GM19397 (cell line): Measurements from ENCODE around the gene GNG14.
A peak's percentile ranks its signal among the peaks of the same experiment; 100 is the strongest.
"Not testable (repeated sequence)": the region's sequence is repeated elsewhere in the genome, so short reads cannot be mapped to it uniquely, and the experiment has no call there.

Experiments
- ATAC-seq: cut with Tn5 transposase; IDR thresholded peaks from one replicate; pipeline ENCODE4 v1.9.1; 2021; ENCODE audit warnings: mild to moderate bottlenecking, moderate library complexity; ENCODE audit not compliant: unreplicated experiment

GNG14 gene

DNA sequence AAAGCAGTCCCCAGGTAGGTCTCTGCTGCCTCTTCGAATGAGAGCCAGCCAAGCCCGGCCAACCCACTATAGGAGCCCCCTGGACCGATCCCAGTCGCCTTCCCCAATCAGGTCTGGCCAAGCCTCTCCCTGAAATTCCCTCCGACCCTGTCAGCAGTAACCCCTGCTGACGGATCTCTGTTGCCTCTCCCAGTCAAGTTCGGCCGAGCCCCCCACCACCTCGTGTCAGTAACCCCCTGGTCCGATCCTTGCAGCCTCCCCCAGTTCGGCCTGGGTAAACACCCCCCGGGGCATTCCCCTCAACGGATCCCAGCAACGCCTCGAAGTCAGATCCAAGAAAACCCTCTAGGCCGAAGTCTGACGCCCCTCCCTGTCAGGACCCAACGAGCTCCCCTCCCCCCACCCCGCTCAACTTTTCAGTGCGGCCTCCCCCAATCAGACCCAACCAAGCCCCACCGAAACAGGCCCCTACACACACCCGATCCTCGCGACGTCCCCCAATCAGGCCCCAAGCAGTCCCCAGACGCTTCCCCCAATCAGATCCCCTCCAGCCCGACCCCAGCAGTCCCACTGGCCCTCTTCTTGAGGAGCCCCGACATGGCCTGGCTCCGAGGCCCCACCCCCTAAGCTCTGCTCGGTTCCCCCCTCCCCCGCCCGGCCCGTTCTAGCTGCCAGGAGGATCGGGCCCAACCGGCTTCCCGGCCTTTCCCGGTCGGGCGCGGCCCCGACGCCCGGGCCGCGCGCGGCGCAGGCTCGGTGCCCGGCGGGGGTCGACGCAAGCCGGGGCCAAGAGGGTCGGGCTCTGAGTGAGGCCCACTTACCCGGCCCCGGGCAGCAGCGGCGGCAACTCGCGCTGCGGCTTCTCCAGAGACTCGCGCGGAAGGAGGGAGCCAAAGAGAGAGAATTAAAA is 34.1 kb downstream of the GNG14 start:
- no peak for ATAC-seq

DNA sequence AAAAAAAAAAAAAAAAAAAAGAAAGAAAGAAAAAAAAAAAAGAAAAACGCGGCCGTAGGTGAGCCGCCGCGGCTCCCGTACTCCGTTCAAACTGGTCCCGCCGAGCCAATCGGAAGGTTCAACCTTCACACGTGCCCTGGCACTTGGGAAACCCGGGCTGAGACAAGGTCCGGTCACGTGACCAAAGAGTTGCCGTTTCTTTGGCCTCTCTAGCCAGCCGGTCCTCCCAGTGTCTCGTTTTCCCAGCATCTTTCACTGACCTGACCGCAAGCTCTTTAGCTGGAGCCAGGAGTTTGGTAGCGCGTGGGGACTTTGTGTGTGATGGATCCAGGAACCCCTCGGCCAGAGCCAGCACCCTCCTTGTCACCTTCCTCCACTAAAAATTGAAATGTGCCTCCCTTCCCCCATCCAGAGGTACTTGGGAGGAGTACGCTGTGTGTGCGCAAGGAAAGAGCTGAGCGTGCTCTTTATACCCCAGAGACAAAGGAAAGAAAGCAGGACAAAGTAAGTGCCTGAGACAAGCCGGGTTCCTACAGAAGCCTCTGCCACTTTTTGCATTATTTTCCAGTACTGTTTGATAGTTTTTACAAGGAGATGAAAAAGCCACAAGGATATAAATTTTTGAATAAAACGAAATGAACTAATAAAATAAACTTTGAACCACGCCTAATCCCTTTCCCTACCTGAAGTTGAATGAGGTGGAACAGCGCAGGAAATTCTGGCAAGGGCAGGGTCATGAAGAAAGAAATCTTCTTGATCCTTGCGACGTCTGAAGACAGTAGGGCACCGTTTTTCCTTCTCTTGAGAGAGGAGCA is 35.0 kb downstream of the GNG14 start:
- ATAC-seq = peak; percentile 76

DNA sequence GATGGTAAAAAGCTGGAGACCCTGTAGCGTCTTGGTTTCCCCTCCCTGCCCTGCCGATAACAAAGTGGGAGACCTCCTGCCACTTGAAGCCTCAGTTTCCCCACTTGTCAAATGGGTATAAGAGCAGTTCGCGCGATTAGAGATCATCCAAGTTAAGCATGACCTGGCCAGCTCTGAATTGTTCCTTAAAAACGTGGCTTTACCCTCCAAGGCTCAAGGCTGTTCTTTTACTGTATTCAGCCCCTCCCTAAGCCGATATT is 35.5 kb downstream of the GNG14 start:
- no peak for ATAC-seq

DNA sequence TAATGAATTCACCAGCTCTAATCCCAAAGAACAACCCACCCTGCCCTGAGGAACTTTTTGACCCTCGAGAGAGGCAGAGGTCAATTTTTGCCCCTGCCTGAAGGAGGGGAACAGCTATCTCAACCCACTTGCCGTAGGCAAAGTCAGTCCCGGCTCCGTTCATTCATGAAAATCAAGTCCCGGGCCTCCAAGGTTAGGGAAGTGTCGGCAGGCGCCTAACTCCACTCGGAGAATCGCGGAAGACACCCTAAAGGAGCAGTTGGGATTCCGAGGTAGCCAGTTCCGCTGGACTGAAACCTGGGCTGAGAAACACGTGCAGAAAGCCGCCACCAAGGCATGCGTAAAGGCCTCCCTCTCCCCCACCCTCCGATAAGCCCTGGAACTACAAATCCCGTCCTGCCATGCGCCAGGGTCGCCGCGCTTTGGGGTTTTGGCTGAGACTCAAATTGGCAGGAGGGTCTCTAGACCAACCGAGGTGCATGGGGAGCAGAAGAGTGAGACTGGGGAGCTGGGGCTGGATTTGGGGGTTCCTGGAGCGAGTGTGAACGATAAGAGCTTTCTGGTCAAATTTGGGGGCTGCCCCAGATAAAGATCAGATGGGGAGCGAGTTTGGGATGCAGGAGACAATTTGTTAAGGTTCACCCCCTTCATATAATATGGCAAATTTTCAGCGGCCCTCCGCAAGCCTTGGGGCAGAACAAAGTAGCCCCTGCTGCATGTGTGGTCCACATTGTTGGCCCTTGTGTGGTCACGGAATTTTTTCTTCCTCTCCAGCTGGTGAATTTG is 36.0 kb downstream of the GNG14 start, which contains the start of gene TNPO2:
Gene TNPO2 (minus strand): TSS at position 292 of the 786 bp plus-strand sequence. CDS start 2,955 bp downstream, outside the sequence.
- no peak for ATAC-seq

DNA sequence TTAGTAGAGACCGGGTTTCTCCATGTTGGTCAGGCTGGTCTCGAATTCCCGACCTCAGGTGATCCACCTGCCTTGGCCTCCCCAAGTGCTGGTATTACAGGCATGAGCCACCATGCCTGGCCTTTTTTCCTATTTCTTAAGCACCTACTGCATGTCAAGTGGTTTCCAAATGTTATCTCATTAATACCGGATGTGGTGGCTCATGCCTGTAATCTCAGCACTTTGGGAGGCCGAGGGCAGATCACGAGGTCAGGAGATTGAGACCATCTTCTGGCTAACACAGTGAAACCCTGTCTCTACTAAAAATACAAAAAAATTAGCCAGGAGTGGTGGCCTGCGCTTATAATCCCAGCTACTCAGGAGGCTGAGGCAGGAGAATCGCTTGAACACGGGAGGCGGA is 37.8 kb downstream of the GNG14 start:
- not testable (repeated sequence) for ATAC-seq

DNA sequence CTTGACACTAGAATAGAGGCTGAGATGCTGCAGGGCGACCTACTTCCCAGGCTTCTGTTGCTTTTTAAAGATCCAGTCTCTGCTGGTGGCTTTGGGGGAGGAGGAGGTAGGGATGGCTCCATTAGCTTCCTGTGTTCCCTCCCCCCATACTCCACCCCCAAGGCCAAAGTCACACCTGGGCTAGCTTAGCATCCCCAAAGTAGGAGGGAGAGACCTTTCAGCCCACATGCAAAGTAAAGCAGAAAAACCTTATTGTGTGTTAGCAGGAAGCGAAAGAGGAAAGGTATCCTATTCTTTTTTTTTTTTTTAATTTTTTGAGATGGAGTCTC is 39.2 kb downstream of the GNG14 start:
- no peak for ATAC-seq

DNA sequence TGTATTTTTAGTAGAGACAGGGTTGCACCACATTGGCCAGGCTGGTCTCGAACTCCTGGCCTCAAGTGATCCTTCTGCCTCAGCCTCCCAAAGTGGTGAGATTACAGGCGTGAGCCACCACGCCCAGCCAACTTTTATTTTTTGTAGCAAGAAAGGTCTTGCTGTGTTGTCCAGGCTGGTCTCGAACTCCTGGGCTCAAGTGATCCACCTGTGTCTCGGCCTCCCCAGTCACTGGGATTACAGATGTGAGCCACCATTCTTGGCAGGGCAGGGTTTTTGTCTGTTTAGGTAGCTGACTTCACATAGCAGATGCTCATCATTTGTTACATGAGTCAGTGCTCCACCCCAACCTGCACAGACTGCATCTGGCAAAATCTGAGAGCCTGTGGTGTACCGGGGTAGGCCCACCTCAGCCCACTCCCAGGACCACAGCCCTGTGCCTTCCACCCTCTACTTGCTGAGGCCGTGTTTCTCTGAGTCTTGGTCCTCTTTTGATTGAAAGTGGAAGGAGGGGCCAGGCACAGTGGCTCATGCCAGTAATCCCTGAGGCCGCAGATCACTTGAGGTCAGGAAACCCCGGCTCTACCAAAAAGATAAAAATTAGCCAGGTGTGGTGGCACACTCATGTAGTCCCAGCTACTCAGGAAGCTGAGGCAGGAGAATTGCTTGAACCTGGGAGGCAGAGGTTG is 40.1 kb downstream of the GNG14 start:
- ATAC-seq = no peak

DNA sequence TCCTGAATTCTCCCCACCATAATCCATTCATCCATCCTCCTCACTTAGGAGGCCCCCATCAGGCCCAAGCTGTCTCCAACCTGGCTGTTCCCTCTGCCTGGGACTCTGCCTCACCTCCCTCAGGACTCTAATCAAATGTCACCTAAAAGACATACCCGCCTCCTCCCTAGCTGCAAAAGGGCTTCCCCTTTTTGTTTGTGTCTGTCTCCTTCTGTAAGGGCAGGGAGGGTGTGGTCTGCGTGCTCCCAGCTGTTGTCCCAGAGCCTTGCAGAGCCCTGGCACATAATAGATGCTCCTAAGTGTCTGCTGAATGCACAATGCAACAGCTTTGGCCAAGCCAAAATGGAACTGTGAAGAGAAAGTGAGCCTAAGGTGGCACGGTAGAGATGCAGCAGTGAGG is 42.3 kb downstream of the GNG14 start:
- ATAC-seq = no peak

DNA sequence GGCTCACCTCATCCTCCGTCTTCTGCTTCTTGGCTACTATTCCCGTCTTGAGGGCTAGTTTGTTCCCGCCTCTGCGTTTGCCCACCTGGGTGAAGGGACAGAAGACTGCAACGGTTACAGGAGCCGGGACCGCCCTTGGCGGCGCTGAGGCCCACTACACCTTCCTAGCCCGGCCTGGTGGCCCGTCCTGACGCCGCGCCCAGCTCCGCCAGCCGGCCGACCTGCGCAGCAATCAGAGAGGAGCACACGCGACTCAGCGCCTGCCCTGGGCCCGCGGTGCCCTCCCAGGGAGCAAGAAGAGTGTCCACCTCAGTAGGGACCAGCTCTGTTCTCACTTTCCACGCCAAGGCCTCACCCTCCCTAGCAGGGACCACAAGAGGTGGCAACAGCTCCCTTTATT is 43.5 kb downstream of the GNG14 start:
- ATAC-seq = no peak

DNA sequence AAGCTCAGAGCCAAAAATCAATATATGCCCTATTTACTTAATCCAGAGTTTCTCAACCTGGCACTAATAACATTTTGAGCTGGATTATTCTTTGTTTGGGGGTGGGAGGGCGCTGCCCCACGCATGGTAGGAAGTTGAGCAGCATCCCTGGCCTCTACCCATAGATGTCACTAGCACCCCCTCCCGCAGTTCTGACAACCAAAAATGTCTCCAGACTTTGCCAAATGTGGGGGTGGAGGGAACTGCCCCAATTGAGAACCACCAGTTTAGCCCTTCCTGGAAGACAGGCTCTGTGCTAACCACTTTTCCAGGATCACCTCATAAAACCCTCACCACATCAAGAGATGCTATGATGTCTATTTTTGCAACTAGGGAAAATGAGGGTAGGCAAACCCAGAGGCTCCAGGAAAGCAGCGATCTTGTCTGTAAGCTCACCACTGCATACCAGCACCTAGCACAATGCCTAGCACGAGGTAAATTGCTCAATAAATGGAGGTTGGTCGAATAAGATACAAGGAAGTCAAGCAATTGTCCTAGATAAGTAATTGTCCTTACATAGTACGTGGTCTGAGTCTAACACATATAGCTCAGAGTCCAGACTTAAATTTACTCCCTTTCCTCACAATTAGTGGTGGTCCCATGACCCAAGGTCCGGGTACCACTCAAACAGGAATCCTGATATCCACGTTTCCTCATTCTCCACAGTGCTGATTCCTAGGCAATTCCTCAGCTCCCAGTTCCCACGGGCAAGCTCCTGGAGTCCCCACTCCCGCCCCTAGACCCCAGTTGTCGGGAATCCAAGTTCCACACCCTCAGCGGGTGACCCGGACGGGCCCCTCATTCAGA is 45.8 kb downstream of the GNG14 start:
- no peak for ATAC-seq

DNA sequence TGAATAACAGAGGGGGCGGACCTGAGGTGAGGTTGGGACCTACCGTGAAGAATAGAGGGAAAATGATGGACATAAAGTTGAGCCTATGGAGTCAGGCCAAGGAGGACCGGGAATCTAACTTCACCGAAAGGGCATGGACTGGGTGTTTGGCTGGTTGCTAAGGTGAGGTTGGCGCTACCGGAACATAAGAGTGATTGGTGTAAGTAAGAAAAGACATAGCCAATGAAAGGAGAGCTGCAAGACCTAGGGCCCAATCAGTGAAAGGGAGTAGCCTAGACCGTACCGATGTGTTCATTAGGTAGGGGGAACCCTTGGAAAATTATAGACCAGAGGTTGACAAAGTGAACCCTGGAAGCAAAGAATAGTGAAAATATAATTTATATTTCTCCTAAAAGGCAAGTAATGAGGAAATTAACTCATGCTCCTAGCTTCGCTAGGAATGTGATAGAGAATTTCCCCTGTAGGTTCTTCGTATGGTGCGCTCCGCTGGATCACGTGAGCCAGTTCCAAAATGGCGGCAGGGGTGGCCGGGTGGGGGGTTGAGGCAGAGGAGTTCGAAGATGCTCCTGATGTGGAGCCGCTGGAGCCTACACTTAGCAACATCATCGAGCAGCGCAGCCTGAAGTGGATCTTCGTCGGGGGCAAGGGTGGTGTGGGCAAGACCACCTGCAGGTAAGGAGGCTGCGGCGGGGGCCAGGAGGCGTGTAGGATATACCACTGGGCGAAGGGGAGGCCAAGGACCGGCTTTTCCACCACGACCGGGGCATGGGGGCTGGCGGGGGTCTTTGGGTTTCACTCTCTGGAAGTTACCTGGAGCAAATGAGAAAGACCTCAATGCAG is 49.4 kb downstream of the GNG14 start, which contains the start of gene GET3:
Gene GET3 (plus strand): TSS at position 503 of the 840 bp plus-strand sequence. CDS start 9 bp downstream, at position 512.
- peak; percentile 70 for ATAC-seq

DNA sequence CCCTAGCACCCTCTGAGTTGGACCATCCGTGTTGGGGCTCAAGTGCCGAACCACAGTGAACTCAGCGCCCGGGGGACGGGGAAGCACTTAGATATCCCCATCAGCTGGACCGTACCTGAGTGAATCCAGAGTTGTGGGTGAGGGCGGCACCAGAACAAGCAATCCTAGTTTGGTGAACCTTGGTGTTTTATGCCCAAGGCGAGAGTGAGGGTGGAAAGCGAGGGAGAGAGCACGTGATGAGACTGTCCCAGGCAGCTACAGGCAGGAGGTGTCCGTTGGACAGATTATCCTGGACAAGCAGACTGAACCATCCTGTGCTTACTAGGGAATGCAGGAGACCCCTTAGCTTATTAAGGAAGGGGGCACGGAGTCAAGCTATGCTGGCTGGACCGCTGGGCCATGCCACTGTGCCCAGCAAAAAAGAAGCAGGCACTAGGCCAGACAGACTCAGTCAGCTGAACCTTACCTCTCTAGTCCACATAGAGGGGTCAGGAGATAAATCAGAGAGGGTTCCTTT is 50.1 kb downstream of the GNG14 start:
- ATAC-seq = no peak
